GM19372 (cell line): Measurements from ENCODE around the gene NTNG2.

ENCODE experiments used
- ATAC-seq: cut with Tn5 transposase; IDR thresholded peaks from one replicate; pipeline ENCODE4 v1.9.1; 2021; ENCODE audit warnings: mild to moderate bottlenecking, low read depth, moderate library complexity; ENCODE audit not compliant: unreplicated experiment

Gene NTNG2

DNA sequence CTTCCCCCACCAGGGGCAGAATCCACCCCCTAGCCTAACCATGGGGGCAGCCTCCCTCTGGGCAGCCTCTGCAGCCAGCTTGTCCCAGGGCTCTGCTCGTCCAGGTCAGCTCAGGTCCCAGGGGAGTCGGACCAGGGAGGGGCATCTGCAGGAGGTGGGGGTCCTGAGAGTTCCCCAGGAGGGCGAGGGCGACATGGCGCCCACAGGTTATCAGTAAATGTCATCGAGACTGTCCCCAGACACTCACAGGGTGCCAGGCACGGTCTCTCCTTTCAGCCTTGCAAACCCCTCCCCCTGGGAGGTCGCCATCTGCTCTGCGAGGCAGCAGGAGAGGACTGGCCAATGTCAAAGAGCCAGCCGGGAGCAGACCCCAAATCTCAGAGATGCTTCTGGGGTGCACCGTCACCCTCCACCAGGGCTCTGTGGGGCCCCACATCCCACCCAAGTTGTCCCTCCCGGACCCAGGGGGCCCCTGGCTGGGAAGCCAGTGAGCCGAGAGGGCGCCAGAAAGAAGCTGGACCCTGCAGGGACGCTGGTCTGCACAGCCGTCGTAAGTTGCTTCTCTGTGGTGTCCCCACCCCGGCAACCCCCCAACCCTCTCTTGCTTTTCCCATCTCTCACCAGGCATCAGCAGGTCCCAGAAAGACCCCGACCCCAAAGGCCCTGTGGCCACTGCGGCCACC, 69.3 kb downstream of the NTNG2 start:
- ATAC-seq, result no peak

DNA sequence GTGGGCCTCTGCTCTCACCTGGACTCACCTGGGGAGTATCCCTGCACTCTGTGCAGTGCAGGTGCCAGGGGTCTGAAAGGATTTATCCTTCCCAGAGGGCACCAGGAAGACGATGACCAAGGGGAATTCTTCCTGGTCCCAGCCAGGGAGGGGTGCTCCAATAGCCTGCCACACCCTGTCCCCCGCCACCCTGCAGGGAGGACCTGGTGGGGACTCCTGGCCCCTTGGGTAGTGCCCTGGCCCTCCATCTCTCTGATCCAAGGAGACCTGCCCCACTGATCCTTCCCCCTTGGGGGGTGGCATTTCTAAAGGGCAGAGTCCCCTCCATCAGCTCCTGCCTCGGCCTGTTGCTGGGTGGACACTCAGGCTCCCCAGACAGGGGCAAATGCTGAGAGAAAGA, 70.7 kb downstream of the NTNG2 start:
- no peak for ATAC-seq

DNA sequence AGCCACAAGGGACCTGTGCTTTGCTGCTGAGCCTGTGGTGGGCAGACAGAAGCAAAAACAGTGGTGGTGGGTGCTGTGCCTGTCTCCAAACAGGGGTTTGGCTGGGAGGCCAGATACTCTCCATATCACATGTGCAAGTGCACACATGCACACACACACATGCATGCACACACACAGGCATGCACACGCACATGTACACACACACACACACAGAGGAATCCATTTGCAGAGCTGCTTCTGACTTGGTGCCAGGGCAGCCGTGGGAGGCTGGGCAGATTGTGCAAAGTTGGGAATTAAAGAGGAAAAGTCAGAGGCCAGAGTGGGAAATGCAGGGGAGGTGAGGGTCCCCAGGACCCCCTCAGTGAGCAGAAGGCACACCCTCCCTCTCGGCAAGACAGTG, 71.3 kb downstream of the NTNG2 start:
- no peak for ATAC-seq

DNA sequence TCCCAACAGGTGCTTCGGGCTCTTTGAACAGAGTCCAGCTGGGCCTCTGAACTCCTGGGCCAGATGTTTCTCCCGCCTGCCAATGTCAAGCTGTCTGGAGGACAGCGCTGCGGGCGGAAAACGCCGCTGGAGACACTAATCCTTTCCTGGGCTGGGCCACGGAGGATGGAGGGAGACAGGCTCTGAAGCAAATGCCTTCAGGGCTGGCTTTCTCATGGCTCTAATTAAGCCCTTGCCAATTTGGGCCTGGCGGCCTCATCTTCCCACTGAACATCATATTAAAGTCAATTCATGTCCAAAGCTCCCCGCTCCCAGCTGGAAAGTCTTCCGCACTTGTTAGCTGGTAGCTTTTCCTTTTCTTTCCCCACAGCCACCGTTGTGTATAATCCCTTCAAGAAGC, 72.7 kb downstream of the NTNG2 start:
- no peak for ATAC-seq

DNA sequence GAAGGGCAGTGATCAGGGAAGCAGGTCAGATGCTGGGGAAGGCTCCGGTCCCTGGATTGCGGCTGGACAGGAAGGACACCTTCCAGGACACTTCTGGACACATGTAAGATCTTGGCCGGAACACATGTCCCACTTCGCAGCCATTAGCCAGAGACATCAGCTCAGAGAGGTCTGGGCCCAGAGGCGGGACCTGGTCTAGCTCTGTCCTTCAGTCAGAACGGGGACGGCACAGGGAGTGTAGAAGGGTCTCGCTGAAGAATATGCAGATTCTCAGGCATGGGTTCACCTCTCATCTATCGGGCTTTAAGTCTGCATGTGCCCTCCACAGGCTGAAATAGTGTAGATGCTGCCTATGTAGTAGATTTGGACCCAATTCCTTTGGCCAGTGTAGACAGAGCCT, 73.3 kb downstream of the NTNG2 start:
- no peak for ATAC-seq

DNA sequence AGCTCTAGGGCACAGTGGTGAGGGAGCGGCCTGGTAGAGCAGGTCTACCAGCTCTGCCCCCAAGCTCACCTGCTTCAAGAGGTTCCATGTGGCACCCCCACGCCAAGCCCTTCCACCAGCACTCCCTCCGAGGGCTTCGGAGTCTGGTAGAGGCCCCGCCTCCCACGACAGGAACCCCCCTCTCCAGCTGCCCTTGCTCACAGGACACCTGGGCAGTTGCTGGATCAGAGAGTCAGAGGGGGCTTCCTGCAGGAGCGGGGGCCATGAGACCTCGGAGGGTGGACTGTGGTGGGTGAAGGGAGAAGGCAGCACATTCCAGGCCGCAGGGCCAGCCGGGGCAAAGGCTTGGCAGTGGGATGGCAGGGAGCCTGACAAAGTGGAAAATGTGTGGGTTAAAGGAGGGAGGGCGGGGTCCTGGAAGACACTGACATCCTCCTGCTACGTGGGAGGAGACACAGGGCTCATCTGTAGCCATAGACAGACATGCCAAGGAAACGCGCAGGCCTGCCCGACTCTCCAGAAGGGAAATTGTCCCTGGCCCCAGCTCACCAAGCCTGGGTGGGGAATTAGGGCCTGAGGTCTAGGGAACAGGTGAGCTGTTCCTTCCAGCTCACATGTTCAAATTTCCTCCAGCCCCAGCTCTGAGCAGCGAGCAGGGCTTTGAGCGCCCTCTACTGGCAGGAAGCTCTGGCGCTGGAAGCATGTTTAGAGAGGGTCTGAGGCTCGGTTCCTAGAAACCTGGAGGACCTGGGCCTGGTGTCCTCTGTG, 74.2 kb downstream of the NTNG2 start:
- no peak for ATAC-seq

DNA sequence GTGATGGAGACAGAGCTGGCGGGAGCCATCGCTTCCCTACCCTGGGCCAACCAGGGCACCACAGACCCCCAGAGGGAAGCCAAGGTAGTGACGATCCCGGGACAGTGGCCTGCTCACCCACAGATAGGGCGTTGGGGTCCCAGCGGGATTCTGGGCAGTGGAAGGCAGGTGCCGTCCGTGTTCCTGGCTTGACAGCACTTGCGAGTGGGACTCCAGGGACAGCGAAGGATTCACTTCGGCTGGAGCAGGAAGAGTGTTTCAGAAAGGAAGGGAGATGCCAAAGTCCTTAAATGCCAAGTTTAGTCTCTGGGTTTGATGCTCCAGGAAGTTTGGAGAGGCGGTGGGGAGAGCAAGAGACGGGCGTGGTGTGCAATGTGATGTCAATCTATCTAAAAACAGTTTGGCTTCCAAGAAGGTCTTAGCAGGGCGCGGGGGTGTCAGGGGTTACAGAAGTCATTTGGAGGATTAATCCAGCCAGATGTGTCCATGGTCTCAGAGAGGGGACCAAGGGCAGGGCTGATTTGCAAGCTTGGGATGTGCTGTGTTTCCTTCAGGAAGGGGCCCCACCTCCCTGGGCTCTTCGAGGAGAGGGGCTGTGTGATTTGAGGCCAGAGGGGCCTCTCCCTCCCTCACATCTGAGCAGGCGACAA, 74.9 kb downstream of the NTNG2 start:
- no peak for ATAC-seq

DNA sequence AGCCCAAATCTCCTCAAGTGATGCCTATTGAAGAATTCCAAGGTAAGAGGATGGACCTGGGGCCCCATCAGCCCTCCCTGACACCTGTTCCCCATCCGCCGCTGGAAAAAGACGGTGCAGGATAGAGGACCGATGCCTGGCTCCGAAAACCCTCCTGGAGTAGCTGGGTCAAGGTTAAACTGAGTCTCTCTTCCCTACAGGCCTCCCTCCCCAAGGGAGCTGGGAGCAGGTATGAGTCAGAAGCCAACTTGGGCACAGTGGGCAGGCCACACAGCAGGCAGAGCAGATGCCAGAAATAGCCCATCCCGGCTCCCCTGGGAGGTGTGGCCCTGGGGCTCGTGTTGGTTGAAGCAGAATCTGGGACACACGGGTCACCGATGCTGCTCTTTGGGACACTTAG, 75.6 kb downstream of the NTNG2 start:
- ATAC-seq, result no peak

DNA sequence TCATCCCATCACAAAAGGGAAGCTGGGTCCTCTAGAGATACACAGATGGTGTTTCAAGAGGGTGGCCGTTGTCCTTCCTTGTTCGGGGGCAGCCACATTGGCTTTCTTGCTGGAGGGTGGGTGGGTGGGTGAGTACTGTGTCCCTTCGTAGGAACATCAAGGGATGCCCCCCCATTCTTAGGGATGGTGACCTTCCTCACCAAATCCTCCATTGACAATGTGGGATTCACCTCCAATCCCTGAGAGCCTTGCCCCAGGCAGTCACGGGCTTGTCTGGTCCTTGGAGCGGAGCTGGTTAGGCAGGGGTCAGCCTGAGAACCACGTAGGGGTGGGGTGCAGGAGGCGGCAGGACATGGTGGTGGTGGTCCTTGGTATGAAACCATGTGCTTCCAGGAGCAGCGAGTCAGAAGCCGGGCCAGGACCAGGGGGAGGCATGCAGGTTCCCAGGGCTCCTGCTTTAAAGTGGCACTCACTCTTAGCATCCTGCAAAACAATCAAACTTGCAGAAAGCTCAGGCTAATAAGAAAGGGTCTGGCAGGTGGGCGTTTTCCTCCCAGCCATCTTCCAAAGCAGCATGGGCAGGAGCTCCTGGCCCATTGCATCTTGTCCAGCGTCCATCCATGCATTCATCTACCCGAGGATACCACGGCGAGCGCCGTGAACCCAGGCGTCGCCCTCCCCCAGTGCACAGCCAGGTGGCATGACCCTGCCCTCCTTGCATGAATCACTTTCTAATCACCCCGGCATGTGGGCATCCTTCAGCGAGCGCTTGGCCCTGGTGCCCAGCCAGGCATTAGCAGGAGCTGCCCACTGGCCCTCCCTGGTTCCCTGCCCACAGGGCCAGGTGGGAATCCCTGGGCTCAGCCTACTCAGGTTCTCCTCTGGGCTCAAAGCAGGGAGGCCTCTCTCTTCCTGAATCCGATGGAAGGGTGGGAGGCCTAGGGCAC, 76.4 kb downstream of the NTNG2 start:
- ATAC-seq, result no peak

DNA sequence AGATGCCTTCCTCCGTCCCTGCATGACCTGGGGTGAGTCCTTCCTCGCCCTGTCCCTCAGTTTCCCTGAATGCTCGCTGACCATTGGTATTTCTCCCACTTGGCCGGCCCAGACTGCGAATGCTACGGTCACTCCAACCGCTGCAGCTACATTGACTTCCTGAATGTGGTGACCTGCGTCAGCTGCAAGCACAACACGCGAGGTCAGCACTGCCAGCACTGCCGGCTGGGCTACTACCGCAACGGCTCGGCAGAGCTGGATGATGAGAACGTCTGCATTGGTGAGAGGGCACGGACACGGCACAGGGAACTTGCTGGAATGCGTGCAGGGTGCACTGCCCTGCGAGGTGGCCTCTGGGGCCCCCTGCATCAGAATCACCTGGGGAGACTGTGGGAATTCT, 77.1 kb downstream of the NTNG2 start:
- no peak for ATAC-seq

DNA sequence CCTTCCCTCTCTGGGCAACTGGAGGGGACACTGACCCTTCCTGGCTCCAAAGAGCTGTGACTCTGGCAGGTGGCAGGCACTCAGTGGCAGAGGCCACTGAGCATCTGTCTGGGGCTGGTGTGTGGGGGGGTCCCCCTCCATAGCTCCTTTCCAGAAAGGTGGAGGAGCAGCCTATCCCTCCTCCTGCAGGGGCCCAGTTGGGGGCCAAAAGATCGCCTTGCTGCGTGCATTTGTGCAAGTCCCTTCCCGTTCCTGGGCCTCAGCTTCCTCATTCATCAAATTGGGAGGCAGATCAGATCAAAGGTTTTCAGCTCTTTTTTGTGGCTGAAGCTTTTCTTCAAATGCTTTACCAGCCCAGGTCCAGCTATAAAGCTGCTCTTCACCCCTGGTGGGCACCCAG, 77.7 kb downstream of the NTNG2 start:
- ATAC-seq, result no peak

DNA sequence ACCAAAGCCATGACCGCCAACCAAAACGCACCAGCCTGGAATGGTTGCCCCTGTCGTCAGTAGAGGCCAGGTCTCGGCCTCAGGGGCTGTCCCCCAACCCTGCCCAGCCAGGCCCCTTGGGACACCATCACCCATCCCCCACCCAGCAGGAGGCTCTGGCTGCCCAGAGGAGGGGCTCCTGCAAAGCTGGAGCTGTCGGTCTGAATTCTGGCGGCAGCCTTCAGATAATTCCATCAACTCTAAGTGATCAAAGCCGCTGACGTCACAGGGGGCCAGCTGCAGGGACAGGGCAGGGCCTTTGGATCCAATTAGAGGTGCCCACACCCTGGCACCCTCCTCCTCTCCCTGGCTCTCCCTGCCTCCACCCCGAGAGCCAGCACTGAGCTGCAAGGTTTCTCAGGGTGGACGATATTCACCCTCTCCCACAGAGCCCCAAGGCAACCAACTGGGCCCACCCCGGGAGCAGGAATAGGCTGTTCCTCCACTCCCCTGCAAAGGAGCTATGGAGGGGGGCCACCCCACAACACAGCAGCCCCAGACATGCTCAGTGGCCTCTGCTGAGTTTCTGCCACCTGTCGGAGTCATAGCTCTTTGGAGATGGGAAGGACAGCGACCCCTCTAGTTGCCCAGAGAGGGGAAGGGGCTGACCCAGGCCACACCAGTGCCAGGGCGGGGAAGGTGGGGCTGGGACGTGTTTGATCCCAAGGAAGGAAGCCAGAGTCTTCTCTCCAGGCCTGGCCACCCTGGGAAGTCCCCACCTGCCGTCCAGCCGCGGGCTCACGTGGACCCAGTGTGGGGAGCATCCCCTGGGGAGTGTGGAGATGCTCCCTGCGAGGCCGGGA, 78.4 kb downstream of the NTNG2 start:
- ATAC-seq, result no peak

DNA sequence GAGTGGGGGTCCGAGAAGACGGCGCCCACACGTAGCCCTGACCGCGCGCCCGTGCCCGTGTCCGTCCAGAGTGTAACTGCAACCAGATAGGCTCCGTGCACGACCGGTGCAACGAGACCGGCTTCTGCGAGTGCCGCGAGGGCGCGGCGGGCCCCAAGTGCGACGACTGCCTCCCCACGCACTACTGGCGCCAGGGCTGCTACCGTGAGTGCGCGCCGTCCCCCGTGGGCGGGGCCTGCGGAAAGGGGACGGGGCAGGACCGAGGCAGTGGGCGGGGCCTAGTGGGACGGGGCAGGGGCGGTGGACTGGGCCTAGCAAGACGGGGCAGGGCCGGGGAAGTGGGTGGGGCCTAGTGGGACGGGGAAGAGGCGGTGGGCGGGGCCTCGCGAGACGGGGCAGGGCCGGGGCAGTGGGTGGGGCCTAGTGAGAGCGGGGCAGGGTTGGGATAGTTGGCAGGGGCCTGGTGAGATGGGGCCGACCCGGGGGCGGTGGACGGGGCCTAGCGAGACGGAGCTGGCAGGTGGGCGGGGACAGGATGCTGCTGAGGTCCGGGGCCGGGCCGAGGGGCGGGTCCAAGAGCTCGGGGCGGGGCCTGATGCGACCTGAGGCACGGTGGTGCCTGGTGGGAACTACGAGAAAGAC, 79.1 kb downstream of the NTNG2 start:
- ATAC-seq, result peak; percentile 77

DNA sequence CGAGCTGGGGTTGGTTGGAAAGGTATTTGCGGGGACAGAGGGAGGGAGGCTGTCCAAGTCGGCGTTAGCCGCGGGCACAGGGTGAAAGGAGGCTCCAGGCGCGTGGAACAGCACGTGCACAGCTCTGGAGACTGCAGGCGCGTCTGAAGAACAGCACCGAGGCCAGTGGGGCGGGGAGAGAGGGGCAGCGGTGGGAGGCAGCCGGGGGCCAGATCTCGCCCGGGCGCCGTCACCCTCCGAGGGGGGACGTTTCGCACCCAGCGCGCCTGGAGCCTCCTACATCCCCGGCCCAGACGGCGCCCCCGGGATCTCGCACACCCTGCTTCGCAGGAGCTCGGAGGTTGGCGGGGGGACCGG, 79.6 kb downstream of the NTNG2 start:
- ATAC-seq, result no peak

DNA sequence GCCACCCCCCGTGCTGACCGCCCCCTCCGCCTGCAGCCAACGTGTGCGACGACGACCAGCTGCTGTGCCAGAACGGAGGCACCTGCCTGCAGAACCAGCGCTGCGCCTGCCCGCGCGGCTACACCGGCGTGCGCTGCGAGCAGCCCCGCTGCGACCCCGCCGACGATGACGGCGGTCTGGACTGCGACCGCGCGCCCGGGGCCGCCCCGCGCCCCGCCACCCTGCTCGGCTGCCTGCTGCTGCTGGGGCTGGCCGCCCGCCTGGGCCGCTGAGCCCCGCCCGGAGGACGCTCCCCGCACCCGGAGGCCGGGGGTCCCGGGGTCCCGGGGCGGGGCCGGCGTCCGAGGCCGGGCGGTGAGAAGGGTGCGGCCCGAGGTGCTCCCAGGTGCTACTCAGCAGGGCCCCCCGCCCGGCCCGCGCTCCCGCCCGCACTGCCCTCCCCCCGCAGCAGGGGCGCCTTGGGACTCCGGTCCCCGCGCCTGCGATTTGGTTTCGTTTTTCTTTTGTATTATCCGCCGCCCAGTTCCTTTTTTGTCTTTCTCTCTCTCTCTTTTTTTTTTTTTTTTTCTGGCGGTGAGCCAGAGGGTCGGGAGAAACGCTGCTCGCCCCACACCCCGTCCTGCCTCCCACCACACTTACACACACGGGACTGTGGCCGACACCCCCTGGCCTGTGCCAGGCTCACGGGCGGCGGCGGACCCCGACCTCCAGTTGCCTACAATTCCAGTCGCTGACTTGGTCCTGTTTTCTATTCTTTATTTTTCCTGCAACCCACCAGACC, 80.2 kb downstream of the NTNG2 start:
- ATAC-seq, result no peak

DNA sequence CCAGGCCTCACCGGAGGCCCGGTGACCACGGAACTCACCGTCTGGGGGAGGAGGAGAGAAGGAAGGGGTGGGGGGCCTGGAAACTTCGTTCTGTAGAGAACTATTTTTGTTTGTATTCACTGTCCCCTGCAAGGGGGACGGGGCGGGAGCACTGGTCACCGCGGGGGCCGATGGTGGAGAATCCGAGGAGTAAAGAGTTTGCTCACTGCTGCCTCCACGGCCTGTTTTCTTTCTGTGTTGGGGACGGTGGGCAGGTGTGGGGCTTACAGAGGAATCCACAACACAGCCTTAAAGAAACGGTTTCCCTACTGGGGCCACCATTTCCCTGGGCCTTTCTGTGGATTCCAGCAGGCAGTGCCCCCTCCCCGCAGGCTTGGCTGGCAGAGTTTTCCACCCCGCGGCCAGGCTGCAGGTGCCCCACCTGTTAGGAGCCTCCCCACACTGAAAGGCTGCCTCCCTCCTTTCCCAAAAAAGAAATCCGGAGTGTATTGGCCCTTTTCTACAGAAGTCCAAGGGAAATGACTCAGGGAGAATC, 80.8 kb downstream of the NTNG2 start:
- ATAC-seq, result no peak

DNA sequence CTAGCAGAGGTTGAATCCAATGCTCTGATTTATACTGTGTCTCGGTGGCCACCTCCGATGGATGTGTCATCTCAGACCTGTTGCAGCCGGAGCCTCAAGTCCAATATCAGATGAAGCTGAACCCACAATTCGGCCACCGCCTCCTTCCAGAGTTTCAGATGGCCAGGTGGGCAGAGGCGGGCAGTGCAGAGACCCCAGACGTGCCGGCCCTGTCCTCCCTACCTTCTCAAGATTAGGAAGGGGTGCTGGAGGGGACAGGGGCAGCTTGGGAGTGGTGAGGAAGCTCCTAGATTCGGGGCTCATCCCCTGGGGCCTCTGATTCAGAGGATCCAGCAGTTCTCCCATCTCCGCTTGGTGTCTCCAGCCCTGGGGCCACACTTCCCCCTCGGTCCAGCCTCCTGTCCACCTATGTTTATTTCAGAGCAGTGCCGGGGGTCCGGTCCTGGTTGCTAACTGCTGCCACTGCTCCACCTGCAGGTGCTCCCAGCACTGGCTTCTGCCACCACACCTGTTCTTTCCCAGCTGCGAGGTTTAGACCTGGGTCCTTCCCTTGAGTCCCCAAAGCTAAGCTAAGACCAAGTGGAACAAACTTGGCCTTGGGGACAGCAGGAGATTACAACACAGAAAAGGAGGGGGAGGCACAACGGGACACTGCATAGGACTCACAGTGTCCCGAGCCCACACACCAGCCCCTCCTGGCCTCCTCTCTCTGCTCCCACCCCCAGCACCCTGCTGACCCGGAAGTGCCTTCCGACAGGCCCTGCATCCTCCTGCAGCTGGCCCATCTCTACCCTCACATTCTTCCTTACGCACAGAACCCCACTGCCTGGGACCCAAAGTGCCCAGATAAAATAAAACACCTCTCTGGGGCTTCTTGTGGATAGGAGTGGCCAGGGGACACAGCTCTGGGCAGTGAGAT, 81.6 kb downstream of the NTNG2 start:
- ATAC-seq, result no peak
